ENCODE data around the gene OMA1. TPM values are rescaled to one million over a fixed set of nuclear protein-coding genes. Genes with fewer than 3 reads are reported as not detected.
"Not testable (repeated sequence)": the region's sequence is repeated elsewhere in the genome, so short reads cannot be mapped to it uniquely, and the experiment has no call there.

Gene OMA1
- total RNA-seq: 10 to 100 TPM; 20.1 to 22.4 TPM
- long read RNA-seq, partial matches to known transcripts: 0 of 25 reads
- long read RNA-seq, other reads (novel, unspliced or antisense): 25 of 25 reads

DNA sequence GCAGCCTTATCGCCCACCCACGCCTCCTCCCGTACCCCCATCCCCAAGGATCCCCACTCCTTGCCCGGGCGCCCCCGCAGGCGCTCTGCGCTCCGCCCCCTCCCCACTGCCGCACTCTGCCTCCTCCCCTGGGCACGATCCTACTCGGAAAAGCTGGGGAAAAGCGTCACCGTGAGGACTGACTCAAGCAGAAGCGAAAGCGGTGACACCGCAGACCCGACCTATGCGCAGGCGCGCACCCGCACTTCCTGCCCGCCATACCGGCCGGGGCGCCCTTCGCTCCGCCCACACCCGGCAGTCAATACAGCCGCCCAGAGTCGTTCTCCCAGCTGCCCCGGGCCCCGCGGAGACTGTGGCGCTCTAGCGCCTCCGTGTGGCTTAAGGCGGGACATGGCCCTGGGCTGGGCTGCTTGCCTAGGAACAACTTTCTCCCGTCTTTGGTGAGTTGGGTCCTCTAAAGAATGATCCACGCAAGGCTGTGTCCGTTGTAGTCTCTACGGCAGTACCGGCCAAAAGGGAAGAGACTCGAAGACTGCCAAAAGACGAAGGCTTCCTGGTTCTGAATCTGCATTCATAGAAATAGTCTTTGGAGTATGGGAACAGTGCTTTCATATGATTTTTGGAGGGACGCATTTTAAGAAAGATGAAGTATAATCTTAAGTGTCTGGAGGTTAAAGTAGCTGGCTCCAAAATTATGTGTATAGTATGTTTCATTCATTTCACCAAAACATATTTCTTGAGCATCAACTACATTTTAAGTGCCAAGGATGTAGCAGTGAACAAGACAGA lies at the start of gene OMA1:
TSS of gene OMA1 (minus strand) at position 207 of the 789 bp plus-strand sequence. CDS start 7,432 bp downstream, outside the sequence.
- DNase-seq (peak; percentile 98), ATAC-seq (peak; percentile 98 to 99)
- intact Hi-C loops (cut with DNase I): no loop called here

GRCh38 chr1:58594546-58594945 lies 48.0 kb upstream of the OMA1 start:
- intact Hi-C loops (cut with DNase I): no loop called here
- ATAC-seq (no peak), DNase-seq (no peak)

- ATAC-seq (peak; percentile 89 to 97), DNase-seq (peak; percentile 73)
- intact Hi-C loops (cut with DNase I): no loop called here
Measured at GRCh38 chr1:58592522-58593134, 46.1 kb upstream of the OMA1 start.

- DNase-seq (no peak), ATAC-seq (no peak)
- intact Hi-C loops (cut with DNase I): no loop called here
Measured at GRCh38 chr1:58591806-58592205, 45.3 kb upstream of the OMA1 start.

GRCh38 chr1:58590019-58590418 lies 43.5 kb upstream of the OMA1 start:
- ATAC-seq (no peak), DNase-seq (no peak)
- intact Hi-C loops (cut with DNase I): no loop called here

DNA sequence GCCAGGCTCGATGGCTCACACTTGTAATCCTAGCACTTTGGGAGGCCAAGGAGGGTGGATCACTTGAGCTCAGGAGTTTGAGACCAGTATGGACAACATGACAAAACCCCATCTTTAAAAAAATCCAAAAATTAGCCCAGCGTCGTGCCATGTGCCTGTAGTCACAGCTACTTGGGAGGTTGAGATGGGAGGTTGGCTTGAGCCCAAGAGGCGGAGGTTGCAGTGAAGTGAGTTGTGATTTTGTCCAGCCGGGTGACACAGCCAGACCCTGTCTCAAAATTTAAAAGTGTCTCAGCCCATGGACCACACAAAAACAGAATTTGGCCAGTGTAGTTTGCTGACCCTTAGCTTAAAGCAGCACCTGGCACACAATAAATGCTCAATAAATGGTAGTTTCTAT lies 41.9 kb upstream of the OMA1 start:
- no peak for DNase-seq
- intact Hi-C loops (cut with DNase I): no loop called here
- ATAC-seq: no peak

- ATAC-seq (no peak), DNase-seq (no peak)
- intact Hi-C loops (cut with DNase I): no loop called here
Measured at GRCh38 chr1:58587667-58588066, 41.1 kb upstream of the OMA1 start.

DNA sequence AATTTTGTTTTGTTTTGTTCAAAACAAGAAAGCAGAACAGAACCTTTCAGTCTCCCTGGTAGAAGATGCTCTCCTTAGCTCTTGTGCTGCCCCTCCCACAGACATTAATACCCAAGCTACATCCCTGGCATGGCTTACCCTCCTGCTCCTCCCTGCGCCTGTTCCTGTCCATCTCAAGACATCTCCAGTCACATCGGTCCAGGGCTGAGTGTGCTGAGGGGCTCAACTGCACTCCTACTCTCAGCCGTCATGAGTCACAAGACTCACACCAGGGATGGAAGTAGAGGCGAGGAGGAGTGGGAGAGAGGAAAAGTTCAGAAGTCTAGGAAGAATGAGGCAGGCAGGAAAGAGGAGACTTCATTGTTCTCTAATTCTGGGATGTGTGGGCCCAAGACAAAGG lies 39.7 kb upstream of the OMA1 start:
- no peak for ATAC-seq
- intact Hi-C loops (cut with DNase I): no loop called here

GRCh38 chr1:58585581-58586151 lies 39.1 kb upstream of the OMA1 start:
- ATAC-seq: peak in 1 of 2 donors; percentile 67
- intact Hi-C loops (cut with DNase I): no loop called here
- DNase-seq: no peak

More for the DNA sequence above, 39.7 kb upstream of the OMA1 start:
- DNase-seq: no peak

GRCh38 chr1:58585166-58585565 lies 38.6 kb upstream of the OMA1 start:
- no peak for DNase-seq
- intact Hi-C loops (cut with DNase I): no loop called here
- peak in 1 of 2 donors; percentile 7 for ATAC-seq

DNA sequence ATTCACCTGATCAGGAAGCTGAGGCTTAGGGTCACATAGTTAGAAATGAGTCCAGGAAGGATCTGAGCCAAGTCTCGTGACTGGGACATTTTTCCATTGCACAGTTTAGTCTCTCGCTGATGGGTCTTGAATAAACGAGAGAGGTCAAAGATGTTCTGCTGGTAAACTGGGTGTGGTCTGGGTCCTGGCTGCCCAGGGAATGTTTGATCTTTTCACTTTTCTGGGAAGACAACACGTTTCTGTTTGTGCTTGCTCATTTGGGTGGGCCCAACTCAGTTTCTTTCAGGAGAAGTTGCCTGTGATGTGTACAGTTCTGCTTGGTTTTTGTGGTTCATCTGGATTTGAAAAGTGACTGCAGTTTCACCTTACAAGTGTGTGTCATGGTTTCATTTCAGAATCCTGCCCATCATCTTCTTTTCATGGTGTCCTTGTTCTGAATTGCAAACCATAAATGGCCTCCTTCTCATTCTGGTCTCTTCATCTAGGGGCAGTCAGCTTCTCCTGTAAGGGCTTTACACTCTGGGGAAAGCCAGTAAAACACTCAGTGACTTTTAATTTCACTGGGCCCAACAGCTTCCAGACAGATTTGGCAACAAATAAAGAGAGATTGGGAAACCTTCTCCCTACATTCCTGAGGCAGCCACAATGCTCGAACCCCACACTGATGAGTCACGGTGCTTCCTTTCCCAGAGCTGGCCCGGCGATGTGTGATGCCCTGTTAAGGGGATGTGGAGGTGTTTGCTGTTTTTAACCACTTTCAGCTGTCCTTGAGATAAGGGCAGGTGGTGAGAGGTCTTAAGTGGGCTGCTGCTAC lies 37.8 kb upstream of the OMA1 start:
- DNase-seq (peak; percentile 73), ATAC-seq (peak; percentile 88 to 96)
- intact Hi-C loops (cut with DNase I): no loop called here

- intact Hi-C loops (cut with DNase I): no loop called here
- ATAC-seq: no peak
- no peak for DNase-seq
Measured at GRCh38 chr1:58583496-58583895, 37.0 kb upstream of the OMA1 start.

GRCh38 chr1:58582143-58582542 lies 35.6 kb upstream of the OMA1 start:
- DNase-seq; ATAC-seq; intact Hi-C loops (cut with DNase I): not testable (repeated sequence)

- intact Hi-C loops (cut with DNase I): no loop called here
- ATAC-seq: no peak
- DNase-seq: no peak
Measured at GRCh38 chr1:58581641-58582040, 35.1 kb upstream of the OMA1 start.

GRCh38 chr1:58580186-58580585 lies 33.7 kb upstream of the OMA1 start:
- intact Hi-C loops (cut with DNase I): no loop called here
- ATAC-seq (no peak), DNase-seq (no peak)

DNA sequence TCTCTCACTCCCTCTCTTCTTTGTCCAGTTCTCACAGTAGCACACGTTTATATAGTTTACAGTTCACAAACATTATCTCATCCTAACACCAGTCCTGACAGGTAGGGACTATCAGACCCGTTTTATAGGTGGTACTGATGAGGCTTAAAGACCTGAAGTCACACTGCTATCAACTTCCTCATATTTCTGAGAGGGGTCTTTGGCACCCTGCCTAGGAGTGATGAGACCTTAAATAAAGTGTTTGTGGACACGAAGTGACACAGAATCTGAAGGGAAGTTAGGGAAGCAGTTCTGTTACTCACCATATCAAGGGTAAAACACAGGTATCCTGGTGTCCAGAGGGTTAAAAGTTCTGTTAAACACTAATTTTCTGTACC lies 31.1 kb upstream of the OMA1 start:
- no peak for DNase-seq
- no peak for ATAC-seq
- intact Hi-C loops (cut with DNase I): no loop called here

- ATAC-seq (peak; percentile 61 to 63), DNase-seq (peak; percentile 33)
- intact Hi-C loops (cut with DNase I): no loop called here
Measured at GRCh38 chr1:58576727-58577653, 30.5 kb upstream of the OMA1 start, which contains the start of gene TACSTD2. TACSTD2 (minus strand) TSS chr1:58577252; CDS start chr1:58577156, 96 bp downstream.

DNA sequence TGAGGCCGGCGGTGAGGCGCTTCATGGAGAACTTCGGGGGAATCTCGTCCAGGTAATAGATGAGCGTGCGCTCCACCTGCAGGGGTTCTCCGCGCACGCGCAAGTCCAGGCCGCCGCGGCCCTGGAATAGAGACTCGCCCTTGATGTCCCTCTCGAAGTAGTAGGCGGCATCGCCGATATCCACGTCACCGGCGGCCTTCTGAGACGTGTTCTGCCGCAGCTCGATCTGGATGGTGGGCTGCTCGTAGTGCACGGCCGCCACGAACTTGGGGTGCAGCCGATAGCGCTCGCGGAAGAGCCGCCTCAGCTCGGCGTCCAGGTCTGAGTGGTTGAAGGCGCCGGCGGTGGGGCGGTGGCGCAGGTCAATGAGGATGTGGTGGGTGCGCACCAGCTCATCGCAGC lies 29.8 kb upstream of the OMA1 start:
- ATAC-seq (peak; percentile 37 to 64), DNase-seq (no peak)
- intact Hi-C loops (cut with DNase I): no loop called here

All from left cardiac atrium (tissue), 4 donors.